ENCODE data around the gene BANF1.

The BANF1 gene

DNA sequence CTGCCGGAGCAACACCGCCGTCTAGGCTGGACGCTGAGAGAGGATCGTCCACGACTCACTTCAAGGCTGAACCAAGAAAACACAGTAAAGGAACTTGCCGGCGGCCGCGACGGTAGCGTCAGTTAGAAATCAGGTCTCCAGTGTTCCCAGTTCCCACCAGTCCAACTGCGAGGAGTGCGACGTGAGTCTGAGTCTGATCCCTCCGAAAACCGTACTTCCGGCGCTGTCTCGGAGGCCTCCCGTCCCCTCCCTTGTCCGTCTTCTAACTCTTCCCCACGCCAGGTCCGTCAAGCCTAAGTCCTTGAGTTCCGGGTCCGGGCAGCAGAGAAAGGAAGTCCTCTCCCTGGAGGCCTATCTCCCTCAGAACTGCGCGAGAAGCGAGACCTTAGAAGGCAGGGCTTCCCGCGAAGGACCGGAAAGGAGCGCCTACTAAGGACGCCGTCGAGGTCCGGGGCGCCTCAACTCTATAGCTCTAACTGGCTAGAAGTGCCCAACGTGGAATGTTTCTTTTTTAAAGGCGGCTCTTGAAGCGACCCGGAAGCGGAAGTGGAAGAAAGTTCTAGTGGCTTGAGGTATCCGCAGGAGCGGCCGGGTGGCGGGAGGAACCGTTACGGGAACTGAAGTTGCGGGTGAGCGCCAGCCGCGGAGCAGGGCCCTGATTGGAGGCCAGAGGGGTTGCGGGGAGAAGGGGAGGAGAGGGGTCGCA is at the start of gene BANF1, which contains the start of gene EIF1AD (continued):
- TF ChIP-seq, protein P1, sequence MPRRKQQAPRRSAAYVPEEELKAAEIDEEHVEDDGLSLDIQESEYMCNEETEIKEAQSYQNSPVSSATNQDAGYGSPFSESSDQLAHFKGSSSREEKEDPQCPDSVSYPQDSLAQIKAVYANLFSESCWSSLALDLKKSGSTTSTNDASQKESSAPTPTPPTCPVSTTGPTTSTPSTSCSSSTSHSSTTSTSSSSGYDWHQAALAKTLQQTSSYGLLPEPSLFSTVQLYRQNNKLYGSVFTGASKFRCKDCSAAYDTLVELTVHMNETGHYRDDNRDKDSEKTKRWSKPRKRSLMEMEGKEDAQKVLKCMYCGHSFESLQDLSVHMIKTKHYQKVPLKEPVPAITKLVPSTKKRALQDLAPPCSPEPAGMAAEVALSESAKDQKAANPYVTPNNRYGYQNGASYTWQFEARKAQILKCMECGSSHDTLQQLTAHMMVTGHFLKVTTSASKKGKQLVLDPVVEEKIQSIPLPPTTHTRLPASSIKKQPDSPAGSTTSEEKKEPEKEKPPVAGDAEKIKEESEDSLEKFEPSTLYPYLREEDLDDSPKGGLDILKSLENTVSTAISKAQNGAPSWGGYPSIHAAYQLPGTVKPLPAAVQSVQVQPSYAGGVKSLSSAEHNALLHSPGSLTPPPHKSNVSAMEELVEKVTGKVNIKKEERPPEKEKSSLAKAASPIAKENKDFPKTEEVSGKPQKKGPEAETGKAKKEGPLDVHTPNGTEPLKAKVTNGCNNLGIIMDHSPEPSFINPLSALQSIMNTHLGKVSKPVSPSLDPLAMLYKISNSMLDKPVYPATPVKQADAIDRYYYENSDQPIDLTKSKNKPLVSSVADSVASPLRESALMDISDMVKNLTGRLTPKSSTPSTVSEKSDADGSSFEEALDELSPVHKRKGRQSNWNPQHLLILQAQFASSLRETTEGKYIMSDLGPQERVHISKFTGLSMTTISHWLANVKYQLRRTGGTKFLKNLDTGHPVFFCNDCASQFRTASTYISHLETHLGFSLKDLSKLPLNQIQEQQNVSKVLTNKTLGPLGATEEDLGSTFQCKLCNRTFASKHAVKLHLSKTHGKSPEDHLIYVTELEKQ (tag by site-specific recombination; IDR thresholded peaks at IDR 0.05; ENCODE audit: borderline replicate concordance): peak; percentile 45; the same call in 1 of the 2 replicates
- TF ChIP-seq ZNF621 (tag by site-specific recombination; IDR thresholded peaks at IDR 0.05) (no peak), ZNF335 (tag by site-specific recombination; conservative IDR thresholded peaks at IDR 0.05) (peak; percentile 92), ZNF510 (tag by site-specific recombination; IDR thresholded peaks at IDR 0.05; ENCODE audit: insufficient replicate concordance) (no peak), MEIS1 (CRISPR knock-in tag; IDR thresholded peaks at IDR 0.05; ENCODE audit: borderline replicate concordance) (no peak), ZNF610 (tag by site-specific recombination; IDR thresholded peaks at IDR 0.05; ENCODE audit: borderline replicate concordance) (peak; percentile 87), ZNF391 (tag by site-specific recombination; IDR thresholded peaks at IDR 0.05; ENCODE audit: borderline replicate concordance, low read depth) (peak; percentile 97), ZBTB20 (tag by site-specific recombination; IDR thresholded peaks at IDR 0.05) (peak; percentile 56; the same call in 1 of the 2 replicates), ZNF624 (tag by site-specific recombination; IDR thresholded peaks at IDR 0.05) (no peak), ZFHX2 (tag by site-specific recombination; conservative IDR thresholded peaks at IDR 0.05) (peak; percentile 64), OVOL3 (tag by site-specific recombination; IDR thresholded peaks at IDR 0.05) (peak; percentile 45; the same call in 1 of the 2 replicates), ZNF266 (tag by site-specific recombination; IDR thresholded peaks at IDR 0.05; ENCODE audit: low read depth) (peak; percentile 29; the same call in 1 of the 2 replicates), ZNF239 (tag by site-specific recombination; IDR thresholded peaks at IDR 0.05) (0 out of 2 replicates have a peak, but pooled peaks have one; percentile 66), ZNF10 (tag by site-specific recombination; IDR thresholded peaks at IDR 0.05) (0 out of 2 replicates have a peak, but pooled peaks have one; percentile 15), ZNF423 (tag by site-specific recombination; IDR thresholded peaks at IDR 0.05) (no peak; the same call in 1 of the 2 replicates), ZSCAN23 (tag by site-specific recombination; IDR thresholded peaks at IDR 0.05) (peak; percentile 91), KLF9 (tag by site-specific recombination; IDR thresholded peaks at IDR 0.05; ENCODE audit: low read depth) (peak; percentile 87; the same call in 1 of the 2 replicates), KLF16 (tag by site-specific recombination; IDR thresholded peaks at IDR 0.05) (peak; percentile 99)
- TF ChIP-seq, protein P2, sequence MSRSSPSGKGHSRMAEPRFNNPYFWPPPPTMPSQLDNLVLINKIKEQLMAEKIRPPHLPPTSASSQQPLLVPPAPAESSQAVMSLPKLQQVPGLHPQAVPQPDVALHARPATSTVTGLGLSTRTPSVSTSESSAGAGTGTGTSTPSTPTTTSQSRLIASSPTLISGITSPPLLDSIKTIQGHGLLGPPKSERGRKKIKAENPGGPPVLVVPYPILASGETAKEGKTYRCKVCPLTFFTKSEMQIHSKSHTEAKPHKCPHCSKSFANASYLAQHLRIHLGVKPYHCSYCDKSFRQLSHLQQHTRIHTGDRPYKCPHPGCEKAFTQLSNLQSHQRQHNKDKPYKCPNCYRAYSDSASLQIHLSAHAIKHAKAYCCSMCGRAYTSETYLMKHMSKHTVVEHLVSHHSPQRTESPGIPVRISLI (tag by site-specific recombination; IDR thresholded peaks at IDR 0.05): peak; percentile 97
- TF ChIP-seq, protein P3, sequence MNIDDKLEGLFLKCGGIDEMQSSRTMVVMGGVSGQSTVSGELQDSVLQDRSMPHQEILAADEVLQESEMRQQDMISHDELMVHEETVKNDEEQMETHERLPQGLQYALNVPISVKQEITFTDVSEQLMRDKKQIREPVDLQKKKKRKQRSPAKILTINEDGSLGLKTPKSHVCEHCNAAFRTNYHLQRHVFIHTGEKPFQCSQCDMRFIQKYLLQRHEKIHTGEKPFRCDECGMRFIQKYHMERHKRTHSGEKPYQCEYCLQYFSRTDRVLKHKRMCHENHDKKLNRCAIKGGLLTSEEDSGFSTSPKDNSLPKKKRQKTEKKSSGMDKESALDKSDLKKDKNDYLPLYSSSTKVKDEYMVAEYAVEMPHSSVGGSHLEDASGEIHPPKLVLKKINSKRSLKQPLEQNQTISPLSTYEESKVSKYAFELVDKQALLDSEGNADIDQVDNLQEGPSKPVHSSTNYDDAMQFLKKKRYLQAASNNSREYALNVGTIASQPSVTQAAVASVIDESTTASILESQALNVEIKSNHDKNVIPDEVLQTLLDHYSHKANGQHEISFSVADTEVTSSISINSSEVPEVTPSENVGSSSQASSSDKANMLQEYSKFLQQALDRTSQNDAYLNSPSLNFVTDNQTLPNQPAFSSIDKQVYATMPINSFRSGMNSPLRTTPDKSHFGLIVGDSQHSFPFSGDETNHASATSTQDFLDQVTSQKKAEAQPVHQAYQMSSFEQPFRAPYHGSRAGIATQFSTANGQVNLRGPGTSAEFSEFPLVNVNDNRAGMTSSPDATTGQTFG (tag by site-specific recombination; IDR thresholded peaks at IDR 0.05; ENCODE audit: borderline replicate concordance): peak; percentile 90
- TF ChIP-seq, protein P4, sequence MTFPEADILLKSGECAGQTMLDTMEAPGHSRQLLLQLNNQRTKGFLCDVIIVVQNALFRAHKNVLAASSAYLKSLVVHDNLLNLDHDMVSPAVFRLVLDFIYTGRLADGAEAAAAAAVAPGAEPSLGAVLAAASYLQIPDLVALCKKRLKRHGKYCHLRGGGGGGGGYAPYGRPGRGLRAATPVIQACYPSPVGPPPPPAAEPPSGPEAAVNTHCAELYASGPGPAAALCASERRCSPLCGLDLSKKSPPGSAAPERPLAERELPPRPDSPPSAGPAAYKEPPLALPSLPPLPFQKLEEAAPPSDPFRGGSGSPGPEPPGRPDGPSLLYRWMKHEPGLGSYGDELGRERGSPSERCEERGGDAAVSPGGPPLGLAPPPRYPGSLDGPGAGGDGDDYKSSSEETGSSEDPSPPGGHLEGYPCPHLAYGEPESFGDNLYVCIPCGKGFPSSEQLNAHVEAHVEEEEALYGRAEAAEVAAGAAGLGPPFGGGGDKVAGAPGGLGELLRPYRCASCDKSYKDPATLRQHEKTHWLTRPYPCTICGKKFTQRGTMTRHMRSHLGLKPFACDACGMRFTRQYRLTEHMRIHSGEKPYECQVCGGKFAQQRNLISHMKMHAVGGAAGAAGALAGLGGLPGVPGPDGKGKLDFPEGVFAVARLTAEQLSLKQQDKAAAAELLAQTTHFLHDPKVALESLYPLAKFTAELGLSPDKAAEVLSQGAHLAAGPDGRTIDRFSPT (tag by site-specific recombination; IDR thresholded peaks at IDR 0.05): no peak
- TF ChIP-seq, protein P5, sequence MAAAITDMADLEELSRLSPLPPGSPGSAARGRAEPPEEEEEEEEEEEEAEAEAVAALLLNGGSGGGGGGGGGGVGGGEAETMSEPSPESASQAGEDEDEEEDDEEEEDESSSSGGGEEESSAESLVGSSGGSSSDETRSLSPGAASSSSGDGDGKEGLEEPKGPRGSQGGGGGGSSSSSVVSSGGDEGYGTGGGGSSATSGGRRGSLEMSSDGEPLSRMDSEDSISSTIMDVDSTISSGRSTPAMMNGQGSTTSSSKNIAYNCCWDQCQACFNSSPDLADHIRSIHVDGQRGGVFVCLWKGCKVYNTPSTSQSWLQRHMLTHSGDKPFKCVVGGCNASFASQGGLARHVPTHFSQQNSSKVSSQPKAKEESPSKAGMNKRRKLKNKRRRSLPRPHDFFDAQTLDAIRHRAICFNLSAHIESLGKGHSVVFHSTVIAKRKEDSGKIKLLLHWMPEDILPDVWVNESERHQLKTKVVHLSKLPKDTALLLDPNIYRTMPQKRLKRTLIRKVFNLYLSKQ (tag by site-specific recombination; IDR thresholded peaks at IDR 0.05; ENCODE audit: borderline replicate concordance): peak; percentile 42; the same call in 1 of the 2 replicates
- TF ChIP-seq, protein P6, sequence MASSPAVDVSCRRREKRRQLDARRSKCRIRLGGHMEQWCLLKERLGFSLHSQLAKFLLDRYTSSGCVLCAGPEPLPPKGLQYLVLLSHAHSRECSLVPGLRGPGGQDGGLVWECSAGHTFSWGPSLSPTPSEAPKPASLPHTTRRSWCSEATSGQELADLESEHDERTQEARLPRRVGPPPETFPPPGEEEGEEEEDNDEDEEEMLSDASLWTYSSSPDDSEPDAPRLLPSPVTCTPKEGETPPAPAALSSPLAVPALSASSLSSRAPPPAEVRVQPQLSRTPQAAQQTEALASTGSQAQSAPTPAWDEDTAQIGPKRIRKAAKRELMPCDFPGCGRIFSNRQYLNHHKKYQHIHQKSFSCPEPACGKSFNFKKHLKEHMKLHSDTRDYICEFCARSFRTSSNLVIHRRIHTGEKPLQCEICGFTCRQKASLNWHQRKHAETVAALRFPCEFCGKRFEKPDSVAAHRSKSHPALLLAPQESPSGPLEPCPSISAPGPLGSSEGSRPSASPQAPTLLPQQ (tag by site-specific recombination; IDR thresholded peaks at IDR 0.05): peak; percentile 99
- TF ChIP-seq, protein P7, sequence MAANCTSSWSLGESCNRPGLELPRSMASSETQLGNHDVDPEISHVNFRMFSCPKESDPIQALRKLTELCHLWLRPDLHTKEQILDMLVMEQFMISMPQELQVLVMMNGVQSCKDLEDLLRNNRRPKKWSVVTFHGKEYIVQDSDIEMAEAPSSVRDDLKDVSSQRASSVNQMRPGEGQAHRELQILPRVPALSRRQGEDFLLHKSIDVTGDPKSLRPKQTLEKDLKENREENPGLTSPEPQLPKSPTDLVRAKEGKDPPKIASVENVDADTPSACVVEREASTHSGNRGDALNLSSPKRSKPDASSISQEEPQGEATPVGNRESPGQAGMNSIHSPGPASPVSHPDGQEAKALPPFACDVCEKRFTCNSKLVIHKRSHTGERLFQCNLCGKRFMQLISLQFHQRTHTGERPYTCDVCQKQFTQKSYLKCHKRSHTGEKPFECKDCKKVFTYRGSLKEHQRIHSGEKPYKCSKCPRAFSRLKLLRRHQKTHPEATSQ (tag by site-specific recombination; IDR thresholded peaks at IDR 0.05): peak; percentile 95

Measured in HEK293 (cell line).